Ammon's horn (tissue), 1 donor: ENCODE data around the gene MOAP1.
A peak's percentile ranks its signal among the peaks of the same experiment; 100 is the strongest.
"Not testable (repeated sequence)": the region's sequence is repeated elsewhere in the genome, so short reads cannot be mapped to it uniquely, and the experiment has no call there.

ENCODE experiments used
- DNase-seq: peaks from one replicate; pipeline ENCODE4 v3.0.0-alpha.2; 2016; ENCODE audit warnings: low spot score

Gene MOAP1, protein sequence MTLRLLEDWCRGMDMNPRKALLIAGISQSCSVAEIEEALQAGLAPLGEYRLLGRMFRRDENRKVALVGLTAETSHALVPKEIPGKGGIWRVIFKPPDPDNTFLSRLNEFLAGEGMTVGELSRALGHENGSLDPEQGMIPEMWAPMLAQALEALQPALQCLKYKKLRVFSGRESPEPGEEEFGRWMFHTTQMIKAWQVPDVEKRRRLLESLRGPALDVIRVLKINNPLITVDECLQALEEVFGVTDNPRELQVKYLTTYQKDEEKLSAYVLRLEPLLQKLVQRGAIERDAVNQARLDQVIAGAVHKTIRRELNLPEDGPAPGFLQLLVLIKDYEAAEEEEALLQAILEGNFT

DNA sequence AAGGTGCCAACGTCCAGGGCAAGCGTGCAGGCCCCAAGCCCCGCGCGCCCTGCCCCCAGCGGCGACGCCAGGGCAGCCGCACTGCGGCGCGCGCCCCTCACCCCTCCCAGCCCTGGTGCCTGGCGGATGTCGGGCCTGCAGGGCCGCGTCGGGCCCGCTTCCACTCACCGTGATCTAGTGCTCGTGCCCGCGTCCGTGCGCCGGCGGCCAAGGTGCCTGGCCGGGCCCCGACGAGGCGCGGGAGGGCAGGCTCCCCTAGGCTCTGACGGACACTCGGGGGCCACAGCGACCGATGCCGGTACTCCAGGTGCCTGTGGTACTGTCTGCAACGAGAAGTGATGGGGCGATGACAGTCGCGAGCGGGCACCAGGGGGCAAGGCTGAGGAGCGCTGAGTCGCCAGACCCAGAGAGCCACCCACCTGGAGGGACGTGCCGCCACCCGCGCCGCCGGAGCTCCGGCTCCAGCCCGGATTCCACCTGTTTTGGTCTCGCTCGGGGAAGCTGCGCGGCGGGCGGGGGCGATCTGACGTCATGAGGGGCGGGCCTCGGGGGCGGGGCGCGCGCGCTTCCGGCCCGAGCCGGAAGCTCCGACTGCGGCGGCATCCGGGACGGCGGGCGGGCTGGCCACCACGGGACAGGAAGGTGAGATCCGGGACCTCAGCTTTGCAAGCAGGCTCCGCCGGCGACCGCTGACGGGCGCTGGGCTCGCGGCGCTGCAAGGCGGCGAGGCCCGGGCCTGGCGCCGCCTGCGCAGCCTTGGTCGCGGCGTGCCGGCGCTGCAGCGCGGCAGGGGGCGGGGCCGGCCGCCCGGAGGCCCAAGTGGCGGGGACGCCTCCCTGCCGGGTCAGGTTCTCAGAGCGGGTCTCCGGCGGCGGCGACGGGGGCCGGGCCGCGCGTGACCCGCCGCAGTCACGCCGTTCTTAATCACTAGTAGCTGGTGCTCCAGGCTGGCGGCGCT lies at the start of gene MOAP1, which contains the start of gene LYSET:
TSS of gene MOAP1 (minus strand) at position 507 of the 958 bp plus-strand sequence. CDS start 655 bp downstream, outside the sequence.
TSS of gene LYSET (plus strand) at position 927 of the 958 bp plus-strand sequence. CDS start 89 bp downstream, outside the sequence.
- peak; percentile 85 for DNase-seq

DNA sequence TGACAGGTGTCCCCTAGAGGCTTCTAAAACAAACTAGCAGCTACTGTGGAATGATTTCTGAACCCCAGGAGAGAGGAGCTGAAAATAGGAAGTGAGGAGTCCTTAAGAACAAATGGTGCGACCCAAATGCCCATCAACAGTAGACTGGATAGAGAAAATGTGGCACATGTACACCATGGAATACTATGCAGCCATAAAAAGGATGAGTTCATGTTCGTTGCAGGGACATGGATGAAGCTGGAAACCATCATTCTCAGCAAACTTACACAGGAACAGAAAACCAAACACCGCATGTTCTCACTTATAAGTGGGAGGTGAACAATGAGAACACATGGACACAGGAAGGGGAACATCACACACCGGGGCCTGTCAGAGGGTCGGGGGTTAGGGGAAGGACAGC lies 48.4 kb upstream of the MOAP1 start:
- not testable (repeated sequence) for DNase-seq

DNA sequence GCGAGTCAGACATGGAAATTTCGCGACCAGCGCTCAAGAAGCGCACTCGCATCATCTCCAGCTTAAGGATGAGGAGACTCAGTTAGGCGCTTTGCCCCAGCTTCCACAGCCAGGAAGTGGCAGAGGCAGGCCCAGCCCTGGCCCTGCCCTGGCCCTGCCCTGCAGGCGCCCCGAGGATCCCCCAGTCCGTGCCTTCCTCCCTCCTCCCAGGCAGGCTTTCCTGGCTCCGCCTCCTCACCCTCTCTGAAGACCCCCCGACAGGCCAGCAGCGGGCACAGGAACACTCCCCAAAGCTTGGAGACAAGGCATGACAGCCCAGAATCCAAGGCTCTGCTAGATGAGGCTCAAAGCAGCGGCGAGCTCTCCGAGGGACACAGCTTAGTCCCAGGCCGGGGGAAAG lies 47.5 kb upstream of the MOAP1 start:
- no peak for DNase-seq

DNA sequence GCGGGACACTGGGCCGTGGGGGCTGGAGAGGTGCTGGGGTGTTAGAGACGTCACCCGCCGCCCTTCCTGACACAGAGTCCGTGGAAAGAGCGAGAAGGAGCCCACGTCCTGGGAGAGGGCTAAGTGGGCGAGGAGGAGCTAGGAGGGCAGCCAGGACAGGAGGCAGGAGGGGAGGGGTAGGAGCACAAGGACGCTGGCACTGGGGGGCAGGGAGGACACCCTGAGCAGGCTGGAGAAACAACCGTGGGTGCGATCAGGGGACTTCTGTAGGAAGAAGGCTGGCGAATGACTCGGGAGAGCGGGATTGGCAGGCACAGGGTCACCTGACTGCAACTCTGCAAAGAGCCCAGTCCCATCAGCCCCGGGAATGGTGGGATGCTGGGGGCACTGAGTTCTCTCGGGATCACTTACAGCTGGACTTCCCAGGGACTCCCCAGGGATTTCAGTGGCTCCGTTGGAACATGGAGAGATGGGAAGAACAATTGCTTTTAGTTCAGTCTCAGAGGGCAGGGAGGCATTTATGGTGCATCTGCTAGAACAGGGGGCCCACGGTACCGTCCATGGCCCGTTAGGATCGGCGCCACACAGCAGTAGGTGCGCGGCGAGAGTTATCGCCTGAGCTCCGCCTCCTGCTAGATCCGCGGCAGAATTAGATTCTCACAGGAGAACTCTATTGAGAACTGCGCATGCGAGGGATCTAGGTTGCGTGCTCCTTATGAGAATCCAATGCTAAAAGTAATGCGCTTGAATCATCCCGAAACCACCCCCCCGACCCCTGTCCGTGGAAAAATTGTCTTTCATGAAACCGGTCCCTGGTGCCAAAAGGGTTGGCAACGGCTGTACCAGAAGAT lies 46.7 kb upstream of the MOAP1 start:
- DNase-seq, result peak; percentile 67

DNA sequence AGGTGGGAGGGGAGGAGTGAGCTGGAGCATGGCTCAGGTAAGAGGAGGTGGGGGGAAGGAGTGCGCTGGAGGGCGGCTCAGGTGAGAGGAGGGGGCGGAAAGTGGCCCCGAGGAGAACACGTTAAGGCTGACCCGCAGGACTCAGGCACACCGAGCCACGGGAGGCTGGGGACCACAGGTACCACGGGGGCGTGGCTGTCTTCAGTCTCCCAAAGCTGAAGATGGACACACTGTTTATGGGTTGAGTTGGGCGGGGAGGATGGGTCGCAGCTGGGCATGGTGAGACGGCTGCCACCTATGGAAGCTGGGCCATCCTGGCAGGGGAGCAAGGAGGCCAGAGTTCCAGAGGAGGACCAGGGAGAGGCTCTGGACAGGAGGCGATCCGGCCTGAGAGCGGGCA lies 45.8 kb upstream of the MOAP1 start:
- no peak for DNase-seq

DNA sequence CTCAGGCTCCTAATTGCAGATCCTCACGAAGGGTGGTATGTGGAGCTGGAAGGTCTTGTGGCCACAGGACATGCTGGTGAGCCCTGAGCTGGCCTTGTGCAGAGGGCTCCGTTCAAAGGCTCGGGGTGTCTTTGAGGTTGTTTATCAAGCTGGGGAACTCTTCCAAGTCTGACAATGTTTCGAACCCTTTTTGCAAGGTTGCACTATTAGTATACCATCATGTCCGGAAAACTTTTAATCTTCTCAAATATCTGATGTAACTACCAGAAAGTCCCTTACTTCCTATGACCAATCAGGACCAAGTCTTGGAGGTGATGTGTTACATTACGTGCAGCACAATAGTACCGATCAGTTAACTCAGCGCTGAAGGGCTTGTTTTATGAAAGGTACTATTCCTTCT lies 43.9 kb upstream of the MOAP1 start:
- no peak for DNase-seq

DNA sequence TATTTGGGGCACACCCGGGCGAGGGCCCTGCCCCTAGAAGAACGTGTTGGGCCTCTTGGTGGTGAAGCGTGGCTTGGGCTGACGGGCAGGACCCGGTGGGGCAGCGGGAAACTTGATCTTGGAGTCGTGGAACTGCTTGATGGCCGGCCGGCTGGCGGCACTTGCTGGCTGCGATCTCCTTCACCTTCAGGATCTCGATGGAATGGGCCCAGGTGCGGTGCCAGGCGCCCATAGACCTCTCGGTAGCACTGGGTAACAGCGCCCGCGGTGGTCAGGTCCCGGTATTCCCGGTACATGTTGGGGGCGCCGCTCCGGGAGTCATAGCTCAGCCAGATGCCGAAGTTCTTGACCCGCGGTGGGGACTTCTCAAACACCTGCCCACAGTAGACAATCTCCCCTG lies 38.9 kb upstream of the MOAP1 start:
- no peak for DNase-seq

DNA sequence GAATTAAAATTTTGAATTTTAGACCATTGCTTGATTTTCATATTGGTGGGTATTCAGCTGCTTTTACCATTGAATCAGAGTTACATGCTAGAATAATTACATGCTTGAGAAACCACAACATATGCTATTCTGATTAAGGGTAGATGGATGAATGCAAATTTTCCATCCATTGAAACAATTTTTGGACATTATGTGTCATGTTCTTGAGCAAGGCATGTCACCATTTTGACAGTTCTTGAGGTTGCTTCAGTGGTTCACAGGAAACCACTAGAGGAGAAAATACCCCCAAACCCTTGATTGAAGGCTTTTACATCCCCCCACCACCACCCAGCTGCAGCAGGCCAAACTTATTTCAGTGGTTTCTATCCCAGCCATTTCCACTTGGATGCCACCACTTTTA lies 35.8 kb upstream of the MOAP1 start:
- DNase-seq, result no peak

DNA sequence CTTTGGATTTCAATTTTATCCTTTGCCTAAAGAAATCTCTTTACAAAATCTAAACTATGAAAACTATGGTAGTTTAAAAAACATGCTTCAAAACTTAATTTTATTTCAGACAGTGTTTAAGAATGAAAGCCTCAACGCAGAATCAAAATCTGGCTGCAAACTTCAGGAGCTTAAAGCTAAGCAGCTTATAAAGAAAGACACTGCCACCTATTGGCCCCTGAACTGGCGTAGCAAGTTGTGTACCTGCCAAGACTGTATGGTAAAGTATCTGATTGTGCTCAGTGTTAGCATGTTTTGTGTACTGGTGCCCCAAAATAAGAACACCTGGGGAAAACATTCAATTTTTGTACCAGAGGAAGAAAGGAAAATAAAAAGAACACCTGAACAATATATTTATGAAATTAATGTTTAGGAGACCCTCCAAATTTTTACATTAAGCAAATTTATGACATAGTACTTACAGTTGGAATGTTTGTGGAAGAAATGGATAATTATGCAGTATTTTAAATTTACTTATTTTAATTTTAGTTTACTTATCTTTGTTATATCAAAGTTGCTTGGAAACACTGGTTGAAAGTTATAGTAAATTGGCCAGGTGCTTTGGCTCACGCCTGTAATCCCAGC lies 34.5 kb upstream of the MOAP1 start:
- DNase-seq, result peak; percentile 34

DNA sequence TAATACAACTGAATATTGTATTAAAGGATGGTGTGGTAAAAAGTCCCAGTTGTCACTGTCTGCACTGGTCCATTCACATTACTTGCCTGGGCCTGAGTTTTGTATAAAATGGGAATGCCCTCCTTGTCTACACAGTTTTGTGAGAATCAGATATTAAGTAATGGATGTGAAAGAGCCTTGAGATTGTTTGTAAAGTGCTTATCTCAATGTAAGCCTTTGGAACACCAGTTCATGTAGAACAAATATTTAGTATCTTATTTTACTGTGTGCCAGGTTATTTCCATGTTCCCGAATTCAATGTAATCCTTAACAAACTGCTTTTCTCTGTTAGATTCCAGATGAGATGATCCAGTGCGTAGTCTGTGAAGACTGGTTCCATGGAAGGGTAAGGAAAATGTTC lies 29.9 kb upstream of the MOAP1 start:
- DNase-seq, result no peak

DNA sequence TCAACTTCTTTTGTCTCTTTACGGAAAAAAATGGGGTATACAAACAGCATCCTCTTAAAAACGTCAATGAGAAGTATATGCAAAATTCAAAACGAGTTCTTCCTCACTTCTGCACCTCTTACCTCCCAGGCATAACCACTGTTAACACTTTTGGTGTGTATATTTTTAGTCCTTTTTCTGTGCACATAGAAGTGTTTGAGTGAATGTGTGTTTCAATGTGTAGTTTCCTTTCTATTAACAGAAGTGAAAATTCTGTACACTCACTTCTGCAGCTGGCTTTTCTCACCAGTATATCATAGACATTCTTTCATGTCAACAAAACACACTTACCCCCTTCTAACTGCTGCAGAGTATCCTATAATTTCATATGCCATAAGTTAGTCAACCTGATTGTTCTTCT lies 27.7 kb upstream of the MOAP1 start:
- DNase-seq, result no peak

DNA sequence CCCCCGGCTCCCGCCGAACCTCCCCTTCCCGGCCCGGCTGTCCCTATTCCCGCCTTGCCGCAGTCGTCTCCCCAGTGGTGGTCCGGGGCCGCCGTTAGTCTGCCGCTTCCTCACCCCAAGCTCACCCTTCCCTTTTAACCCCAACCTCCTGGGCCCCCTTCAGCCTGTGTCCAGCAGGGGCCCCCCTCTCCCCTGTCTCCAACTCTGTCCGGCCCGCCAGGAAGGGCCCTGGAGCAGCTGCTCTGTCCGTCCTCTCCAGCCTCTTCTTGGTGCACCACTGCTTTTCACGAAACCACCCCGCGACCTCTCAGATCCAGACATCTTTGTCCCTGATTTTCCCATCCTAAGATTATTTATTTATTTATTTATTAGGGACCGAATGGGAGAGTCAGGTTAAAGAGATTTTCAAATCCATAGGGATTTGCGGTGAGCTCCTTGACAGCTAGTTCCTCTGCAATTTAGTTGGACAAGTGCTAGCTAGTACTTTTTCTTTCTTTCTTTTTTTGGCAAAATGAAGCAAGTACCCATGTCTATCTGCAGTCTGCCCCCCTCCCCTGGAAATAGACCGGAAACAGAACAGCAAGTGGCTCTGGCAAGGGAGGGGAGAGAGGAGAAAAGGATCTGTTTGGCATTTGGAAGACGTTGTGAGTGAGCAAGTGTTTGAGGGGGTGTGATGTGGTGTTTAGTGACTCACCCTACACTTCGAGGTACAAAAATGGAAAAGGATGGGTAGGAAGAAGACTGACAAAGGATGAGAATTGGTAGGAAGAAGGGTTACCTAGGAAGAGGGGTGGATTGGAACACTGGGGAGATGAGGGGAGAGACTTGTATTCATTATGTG lies 23.0 kb upstream of the MOAP1 start:
- DNase-seq, result peak; percentile 72

DNA sequence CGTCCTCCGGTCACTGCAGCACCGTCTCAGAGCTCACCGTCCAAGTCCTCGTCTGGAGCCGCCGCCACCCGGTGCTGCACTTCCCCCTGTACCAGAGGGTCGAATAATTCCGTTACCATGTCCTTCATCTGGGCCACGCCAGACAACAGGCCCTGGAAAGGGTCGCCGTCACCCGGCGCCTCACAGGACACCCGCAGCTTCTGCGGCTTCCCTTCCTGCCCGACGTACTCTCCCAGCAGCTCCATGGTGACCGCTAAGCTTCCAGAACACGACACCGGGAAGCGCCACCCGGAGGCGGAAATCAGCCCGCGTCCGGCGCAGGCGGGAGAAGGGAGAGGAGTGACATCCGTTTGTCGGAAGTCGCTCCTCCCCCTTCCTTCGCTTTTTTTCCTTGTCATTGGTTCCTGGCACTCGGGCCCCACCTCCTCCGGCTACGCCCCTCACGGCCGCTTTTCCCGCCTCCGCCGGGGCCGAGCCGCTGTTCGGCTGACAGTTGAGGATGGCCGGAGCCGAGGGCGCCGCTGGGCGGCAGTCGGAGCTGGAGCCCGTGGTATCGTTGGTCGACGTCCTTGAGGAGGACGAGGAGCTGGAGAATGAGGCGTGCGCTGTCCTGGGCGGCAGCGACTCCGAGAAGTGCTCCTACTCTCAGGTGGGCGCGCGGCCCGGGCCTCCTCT lies 22.2 kb upstream of the MOAP1 start, which contains the start of the genes GON7 and UBR7:
TSS of gene GON7 (minus strand) at position 273 of the 675 bp plus-strand sequence. CDS start at position 245, 28 bp downstream.
TSS of gene UBR7 (plus strand) at position 464 of the 675 bp plus-strand sequence. CDS start at position 500, 36 bp downstream.
- peak; percentile 99 for DNase-seq

DNA sequence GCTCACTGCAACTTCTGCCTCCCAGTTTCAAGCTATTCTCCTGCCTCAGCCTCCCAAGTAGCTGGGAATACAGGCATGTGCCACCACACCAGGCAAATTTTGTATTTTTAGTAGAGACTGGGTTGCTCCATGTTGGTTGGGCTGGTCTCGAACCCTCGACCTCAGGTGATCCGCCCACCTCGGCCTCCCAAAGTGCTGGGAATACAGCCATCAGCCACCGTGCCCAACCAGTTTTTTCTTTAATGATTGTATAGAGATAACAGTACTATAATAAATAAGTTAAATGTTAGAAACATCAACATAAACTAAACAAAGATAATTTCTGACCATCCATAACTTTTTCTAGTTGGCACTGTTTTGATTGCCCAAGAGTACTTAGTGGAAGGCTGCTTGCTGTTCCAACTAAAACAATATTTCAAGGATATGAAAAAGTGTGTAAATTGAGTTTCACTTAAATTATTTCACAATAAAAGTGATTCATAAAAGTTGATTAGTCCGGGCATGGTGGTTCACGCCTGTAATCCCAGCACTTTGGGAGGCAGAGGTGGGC lies 16.5 kb upstream of the MOAP1 start:
- DNase-seq, result no peak

DNA sequence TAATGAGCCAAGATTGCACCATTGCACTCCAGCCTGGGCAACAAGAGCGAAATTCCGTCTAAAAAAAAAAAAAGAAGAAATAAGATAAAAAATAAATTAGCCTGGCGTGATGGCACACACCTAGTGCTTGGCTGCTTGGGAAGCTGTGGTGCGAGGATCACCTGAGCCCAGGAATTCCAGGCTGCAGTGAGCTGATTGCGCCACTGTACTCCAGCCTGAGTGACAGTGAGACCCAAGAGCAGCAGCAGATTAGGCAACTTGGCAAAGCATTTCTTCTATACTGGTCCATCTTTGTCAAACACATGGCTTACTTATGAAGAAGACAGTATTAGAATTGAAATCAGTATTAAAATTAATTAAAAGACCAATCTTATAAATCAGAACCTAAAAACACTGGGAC lies 15.9 kb upstream of the MOAP1 start:
- no peak for DNase-seq

DNA sequence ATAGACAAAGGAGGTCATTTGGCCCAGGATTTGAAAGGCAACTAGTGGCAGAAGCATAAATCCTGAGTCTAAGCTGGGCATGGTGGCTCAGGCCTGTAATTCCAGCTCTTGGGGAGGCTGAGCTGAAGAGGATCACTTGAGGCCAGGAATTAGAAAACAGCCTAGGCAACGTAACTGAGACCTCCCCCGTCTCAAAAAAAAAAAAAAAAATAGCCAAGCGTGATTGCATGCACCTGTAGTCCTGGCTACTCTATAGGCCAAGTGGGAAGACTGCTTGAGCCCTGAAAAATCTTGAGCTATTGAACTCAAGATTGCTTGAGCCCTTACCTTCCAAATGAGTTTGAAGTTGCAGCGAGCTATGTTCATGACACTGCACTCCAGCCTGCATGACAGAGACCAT lies 14.3 kb upstream of the MOAP1 start:
- no peak for DNase-seq

DNA sequence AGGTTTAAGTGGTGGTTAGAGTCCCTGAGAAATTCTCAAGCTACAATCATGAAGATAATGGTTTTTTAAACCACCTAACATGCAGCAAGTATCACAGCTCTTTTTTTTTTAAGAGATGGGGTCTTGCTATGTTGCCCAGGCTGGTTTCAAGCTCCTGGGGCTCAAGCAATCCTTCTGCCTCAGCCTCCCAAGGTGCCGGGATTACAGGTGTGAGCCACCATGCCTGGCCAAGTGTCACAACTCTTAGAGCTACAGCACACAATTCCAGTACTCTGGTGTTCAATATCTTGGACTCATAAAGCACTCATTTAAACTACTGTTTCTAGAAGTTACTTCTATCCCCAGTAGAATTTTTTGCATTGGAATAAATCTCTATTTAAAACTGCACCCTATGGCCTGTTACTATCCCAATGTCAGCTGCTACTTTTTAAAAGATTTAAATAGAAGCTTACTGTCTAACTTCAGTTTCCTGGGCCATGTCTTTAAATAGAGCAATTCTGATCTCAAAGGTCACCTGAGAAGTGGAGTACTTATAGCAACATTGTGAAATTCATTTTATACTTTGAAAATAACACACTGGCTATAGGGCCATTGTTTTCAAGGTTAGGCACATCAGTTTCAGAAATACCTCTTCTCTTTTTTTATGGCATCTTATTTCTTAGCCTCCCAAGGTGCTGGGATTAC lies 10.8 kb upstream of the MOAP1 start:
- DNase-seq, result no peak

DNA sequence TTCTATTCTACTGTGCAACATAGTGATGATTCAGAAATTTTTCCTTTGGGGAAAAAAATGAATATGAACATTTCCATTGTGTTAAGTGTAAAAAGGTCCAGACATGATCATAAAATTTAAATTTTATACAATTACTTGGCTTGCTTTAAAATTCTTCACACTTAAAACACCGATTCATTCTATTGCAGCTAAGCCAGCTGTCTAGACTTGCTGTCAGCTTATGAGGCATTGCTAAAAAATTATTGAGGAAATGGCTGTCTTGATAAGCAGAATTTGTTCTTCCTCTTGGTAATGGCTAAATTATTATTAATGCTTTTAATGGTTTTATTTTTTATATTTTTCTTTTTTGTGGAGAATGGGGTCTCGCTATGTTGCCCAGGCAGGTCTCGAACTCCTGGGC lies 2.3 kb upstream of the MOAP1 start:
- no peak for DNase-seq

DNA sequence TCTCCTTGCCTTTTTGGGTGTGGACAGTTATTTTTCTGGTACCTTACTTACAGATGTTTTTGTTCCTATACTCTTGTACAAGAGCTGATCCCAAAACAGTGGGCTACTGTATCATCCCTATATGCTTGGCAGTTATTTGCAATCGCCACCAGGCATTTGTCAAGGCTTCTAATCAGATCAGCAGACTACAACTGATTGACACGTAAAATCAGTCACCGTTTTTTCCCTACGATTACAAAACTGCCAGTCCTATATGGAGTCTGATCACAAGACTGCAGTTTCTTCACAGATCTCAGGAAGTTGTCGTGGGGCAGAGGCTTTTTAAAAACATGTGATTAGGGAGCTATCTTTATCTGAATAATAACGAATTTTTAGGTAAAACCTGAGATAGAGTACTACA lies 1.8 kb upstream of the MOAP1 start:
- DNase-seq, result no peak
